C4-2B (cell line): ENCODE measurements around the gene CPNE6.

Experiments
- ZFX ChIP-seq: fragments of 450-650 bp; IDR thresholded peaks from 2 replicates; pipeline ENCODE4 v1.6.1; 2017
- TF ChIP-seq, protein P1 (sequence below): fragments of 450-650 bp; conservative IDR thresholded peaks from 2 replicates; pipeline ENCODE4 v1.5.1; 2017; ENCODE audit warnings: mild to moderate bottlenecking

DNA sequence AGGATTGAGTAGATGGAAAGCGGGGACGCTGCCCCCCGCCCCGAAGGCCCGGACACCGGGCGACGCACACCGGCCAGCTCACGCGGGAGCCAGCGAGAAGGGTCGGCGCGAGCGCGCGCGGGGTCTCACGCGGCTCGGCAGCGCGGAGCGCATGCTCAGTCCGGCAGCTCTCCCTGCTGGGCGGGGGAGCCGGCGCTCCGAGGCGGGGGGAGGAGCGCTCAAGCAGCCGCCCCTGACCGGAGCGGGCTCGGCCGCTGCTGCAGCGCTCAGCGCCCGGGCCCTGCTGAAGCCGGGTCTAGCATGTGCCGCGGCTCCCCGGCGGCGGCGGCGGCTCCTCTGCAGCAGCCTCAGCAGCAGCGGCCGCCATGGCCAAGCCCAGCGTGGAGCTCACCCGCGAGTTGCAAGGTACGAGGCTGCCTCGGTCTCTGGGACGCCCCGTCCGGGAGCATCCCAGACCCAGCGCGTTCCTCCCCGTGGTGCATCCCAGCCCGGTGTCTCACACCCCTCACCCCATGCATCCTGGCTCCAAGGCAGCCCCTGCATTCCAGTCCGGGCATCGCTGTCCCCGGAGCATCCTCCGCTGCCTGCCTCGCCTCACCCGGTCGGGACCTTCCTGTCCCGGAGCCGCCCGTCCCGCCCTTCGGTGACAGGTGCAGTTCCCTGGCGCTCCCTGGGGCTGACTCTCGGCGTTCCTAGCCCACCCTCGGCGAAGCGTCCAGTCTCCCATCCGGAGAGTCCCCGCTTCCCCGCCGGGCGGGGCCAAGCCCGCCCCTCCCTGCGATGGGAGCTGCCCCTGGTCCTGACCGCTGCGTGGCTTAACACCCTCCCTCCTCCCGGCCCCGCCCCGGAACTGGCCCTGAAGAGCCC lies 19.3 kb upstream of the CPNE6 start, which contains the start of gene CARMIL3:
- TF ChIP-seq, protein P1, sequence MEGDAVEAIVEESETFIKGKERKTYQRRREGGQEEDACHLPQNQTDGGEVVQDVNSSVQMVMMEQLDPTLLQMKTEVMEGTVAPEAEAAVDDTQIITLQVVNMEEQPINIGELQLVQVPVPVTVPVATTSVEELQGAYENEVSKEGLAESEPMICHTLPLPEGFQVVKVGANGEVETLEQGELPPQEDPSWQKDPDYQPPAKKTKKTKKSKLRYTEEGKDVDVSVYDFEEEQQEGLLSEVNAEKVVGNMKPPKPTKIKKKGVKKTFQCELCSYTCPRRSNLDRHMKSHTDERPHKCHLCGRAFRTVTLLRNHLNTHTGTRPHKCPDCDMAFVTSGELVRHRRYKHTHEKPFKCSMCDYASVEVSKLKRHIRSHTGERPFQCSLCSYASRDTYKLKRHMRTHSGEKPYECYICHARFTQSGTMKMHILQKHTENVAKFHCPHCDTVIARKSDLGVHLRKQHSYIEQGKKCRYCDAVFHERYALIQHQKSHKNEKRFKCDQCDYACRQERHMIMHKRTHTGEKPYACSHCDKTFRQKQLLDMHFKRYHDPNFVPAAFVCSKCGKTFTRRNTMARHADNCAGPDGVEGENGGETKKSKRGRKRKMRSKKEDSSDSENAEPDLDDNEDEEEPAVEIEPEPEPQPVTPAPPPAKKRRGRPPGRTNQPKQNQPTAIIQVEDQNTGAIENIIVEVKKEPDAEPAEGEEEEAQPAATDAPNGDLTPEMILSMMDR: no peak
- TF ChIP-seq ZFX: peak; percentile 28; the same call in 1 of the 2 replicates
